Upper lobe of left lung (tissue), 4 donors: ENCODE results near the gene ITLN1.

ENCODE experiments used
- POLR2A ChIP-seq, 4 donors: fragments of 450-650 bp; IDR thresholded peaks; one replicate each; pipeline ENCODE4 v1.5.1; 2016 to 2017; ENCODE audit warnings: antibody characterized with exemption in 4 of 4, mild to moderate bottlenecking in 2 of 4
- POLR2AphosphoS5 ChIP-seq, 2 donors: sonication (generic); formaldehyde crosslinking; IDR thresholded peaks; one replicate each; pipeline ENCODE4 v1.5.1; 2017; ENCODE audit warnings: antibody characterized with exemption in 2 of 2
- TF ChIP-seq, protein P1 (sequence below), 6 experiments: fragments of 450-650 bp in 4 of 6; fragments of 200-600 bp in 2 of 6; sonication (generic) in 2 of 6; IDR thresholded peaks; one replicate each; pipeline ENCODE4 v1.5.1; 2016 to 2019; ENCODE audit warnings: antibody characterized with exemption in 6 of 6

DNA sequence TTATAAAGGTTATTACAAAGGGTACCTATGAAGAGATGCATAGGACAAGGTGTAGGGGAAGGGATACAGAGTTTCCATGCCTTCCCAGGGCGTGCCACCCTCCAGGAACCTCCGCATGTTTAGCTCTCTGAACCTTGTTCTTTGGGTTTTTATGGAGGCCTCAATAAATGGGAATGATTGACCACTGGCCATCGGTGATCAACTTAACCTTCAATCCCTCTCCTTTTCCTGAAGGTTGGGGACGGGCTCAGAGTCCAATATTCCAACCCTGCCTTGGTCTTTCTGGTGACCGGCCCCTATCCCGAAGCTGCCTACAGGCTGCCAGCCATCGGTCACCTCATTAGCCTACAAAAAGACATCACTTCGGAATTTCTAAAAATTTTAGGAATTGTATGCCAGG is 34.0 kb downstream of the ITLN1 start:
- TF ChIP-seq, protein P1, sequence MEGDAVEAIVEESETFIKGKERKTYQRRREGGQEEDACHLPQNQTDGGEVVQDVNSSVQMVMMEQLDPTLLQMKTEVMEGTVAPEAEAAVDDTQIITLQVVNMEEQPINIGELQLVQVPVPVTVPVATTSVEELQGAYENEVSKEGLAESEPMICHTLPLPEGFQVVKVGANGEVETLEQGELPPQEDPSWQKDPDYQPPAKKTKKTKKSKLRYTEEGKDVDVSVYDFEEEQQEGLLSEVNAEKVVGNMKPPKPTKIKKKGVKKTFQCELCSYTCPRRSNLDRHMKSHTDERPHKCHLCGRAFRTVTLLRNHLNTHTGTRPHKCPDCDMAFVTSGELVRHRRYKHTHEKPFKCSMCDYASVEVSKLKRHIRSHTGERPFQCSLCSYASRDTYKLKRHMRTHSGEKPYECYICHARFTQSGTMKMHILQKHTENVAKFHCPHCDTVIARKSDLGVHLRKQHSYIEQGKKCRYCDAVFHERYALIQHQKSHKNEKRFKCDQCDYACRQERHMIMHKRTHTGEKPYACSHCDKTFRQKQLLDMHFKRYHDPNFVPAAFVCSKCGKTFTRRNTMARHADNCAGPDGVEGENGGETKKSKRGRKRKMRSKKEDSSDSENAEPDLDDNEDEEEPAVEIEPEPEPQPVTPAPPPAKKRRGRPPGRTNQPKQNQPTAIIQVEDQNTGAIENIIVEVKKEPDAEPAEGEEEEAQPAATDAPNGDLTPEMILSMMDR (IDR thresholded peaks at IDR 0.05) = no peak
- no peak for TF ChIP-seq POLR2A (IDR thresholded peaks at IDR 0.05)
- TF ChIP-seq POLR2AphosphoS5 (IDR thresholded peaks at IDR 0.05) = no peak
